SU-DHL-6 (cell line): ENCODE results near the gene NCEH1.

Source experiments
- H2AFZ ChIP-seq: fragments of 200-600 bp; sonication (generic); 2 replicates; pipeline ENCODE4 v1.6.1; 2014; ENCODE audit warnings: low read depth, mild to moderate bottlenecking, moderate library complexity, mixed read lengths, antibody characterized with exemption, low read length; ENCODE audit not compliant: severe bottlenecking
- H3F3A ChIP-seq: fragments of 200-600 bp; shearing (Covaris generic); 2 replicates; pipeline ENCODE4 v1.6.0; 2016; ENCODE audit warnings: antibody characterized with exemption, mild to moderate bottlenecking; ENCODE audit not compliant: insufficient read depth
- H3K27ac ChIP-seq: fragments of 200-600 bp; sonication (generic); 2 replicates; pipeline ENCODE4 v1.5.1; 2016; ENCODE audit warnings: low read depth, mild to moderate bottlenecking, low read length, moderate library complexity, mixed read lengths
- H3K27me3 ChIP-seq: fragments of 200-600 bp; sonication (generic), shearing (Covaris generic); 2 replicates; pipeline ENCODE4 v1.6.0; 2014; ENCODE audit warnings: mild to moderate bottlenecking, low read length
- H3K36me3 ChIP-seq: fragments of 200-600 bp; sonication (generic); 2 replicates; pipeline ENCODE4 v1.6.1; 2014; ENCODE audit warnings: mild to moderate bottlenecking, low read length, mixed read lengths
- H3K4me2 ChIP-seq: fragments of 300-600, 200-600 bp; shearing (Covaris generic), sonication (generic); 2 replicates; pipeline ENCODE4 v1.6.0; 2014; ENCODE audit warnings: low read length, low read depth, mild to moderate bottlenecking; ENCODE audit not compliant: poor library complexity, severe bottlenecking
- H3K4me3 ChIP-seq: fragments of 200-600 bp; sonication (generic); 2 replicates; pipeline ENCODE4 v1.5.1; 2014; ENCODE audit warnings: antibody characterized with exemption, low read length, mild to moderate bottlenecking, mixed read lengths; ENCODE audit not compliant: insufficient read depth, poor library complexity, severe bottlenecking
- H3K79me2 ChIP-seq: fragments of 200-600 bp; sonication (generic); 2 replicates; pipeline ENCODE4 v1.6.1; 2014; ENCODE audit warnings: mild to moderate bottlenecking, low read length, moderate library complexity; ENCODE audit not compliant: insufficient read depth
- H3K9ac ChIP-seq: fragments of 200-600 bp; sonication (generic); 2 replicates; pipeline ENCODE4 v1.7.0; 2014; ENCODE audit warnings: mild to moderate bottlenecking, low read length
- H3K9me2 ChIP-seq: fragments of 200-600 bp; sonication (generic); replicated peaks from 2 replicates; pipeline ENCODE4 v1.6.1; 2014; ENCODE audit warnings: low read length; ENCODE audit not compliant: insufficient read depth
- H3K9me3 ChIP-seq: fragments of 200-600 bp; sonication (generic); 2 replicates; pipeline ENCODE4 v1.6.1; 2014; ENCODE audit warnings: low read length, mixed read lengths; ENCODE audit not compliant: insufficient read depth
- H4K20me1 ChIP-seq: fragments of 200-600 bp; sonication (generic); 2 replicates; pipeline ENCODE4 v1.6.1; 2014; ENCODE audit warnings: low read depth, mild to moderate bottlenecking, antibody characterized with exemption, low read length, moderate library complexity, mixed read lengths
- EZH2phosphoT487 ChIP-seq: fragments of 200-600 bp; sonication (generic), shearing (Covaris generic); conservative IDR thresholded peaks from 2 replicates; pipeline ENCODE4 v1.6.1; 2018; ENCODE audit warnings: mild to moderate bottlenecking, antibody characterized with exemption, low read length, moderate library complexity, mixed read lengths
- TF ChIP-seq, protein P1 (sequence below): fragments of 200-600 bp; sonication (generic); IDR thresholded peaks from one replicate; pipeline ENCODE4 v1.5.1; 2017; ENCODE audit warnings: antibody characterized with exemption, mild to moderate bottlenecking, low read length, moderate library complexity; ENCODE audit not compliant: insufficient read depth, poor library complexity, severe bottlenecking

Gene NCEH1

DNA sequence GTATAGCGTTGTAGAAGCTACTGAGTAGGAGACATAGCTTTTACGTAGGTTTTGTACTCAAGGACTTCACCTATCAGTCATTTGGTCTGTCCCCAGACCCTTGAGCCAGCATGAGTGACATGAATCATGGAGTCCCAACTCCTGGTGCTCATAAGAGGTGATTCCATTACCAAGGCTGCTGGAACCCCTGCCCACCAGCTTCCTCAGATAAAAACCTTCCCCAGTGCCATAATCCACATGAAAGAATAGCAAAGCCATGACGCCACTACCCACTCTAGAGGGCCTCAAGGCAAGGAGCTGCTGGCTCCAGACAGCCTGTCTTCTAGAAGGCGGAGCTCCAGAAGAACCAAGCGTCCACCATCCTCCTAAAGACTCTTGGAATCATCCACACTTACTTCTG, 69.6 kb downstream of the NCEH1 start:
- Histone ChIP-seq H4K20me1 (no peaks in the 10 kb centered on the region), H3K36me3 (no peaks in the 10 kb centered on the region), H3K79me2 (no peaks in the 10 kb centered on the region), H3K9ac (no peak overlapping the region), H3K4me2 (no peak overlapping the region), H3K4me3 (no peak overlapping the region), H3K9me2 (no peaks in the 10 kb centered on the region), H3K27me3 (no peaks in the 10 kb centered on the region), H2AFZ (no peak overlapping the region), H3F3A (no peaks in the 10 kb centered on the region), H3K9me3 (no peaks in the 10 kb centered on the region), H3K27ac (no peak overlapping the region)
- TF ChIP-seq, protein P1, sequence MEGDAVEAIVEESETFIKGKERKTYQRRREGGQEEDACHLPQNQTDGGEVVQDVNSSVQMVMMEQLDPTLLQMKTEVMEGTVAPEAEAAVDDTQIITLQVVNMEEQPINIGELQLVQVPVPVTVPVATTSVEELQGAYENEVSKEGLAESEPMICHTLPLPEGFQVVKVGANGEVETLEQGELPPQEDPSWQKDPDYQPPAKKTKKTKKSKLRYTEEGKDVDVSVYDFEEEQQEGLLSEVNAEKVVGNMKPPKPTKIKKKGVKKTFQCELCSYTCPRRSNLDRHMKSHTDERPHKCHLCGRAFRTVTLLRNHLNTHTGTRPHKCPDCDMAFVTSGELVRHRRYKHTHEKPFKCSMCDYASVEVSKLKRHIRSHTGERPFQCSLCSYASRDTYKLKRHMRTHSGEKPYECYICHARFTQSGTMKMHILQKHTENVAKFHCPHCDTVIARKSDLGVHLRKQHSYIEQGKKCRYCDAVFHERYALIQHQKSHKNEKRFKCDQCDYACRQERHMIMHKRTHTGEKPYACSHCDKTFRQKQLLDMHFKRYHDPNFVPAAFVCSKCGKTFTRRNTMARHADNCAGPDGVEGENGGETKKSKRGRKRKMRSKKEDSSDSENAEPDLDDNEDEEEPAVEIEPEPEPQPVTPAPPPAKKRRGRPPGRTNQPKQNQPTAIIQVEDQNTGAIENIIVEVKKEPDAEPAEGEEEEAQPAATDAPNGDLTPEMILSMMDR = no peak
- no peak for TF ChIP-seq EZH2phosphoT487

DNA sequence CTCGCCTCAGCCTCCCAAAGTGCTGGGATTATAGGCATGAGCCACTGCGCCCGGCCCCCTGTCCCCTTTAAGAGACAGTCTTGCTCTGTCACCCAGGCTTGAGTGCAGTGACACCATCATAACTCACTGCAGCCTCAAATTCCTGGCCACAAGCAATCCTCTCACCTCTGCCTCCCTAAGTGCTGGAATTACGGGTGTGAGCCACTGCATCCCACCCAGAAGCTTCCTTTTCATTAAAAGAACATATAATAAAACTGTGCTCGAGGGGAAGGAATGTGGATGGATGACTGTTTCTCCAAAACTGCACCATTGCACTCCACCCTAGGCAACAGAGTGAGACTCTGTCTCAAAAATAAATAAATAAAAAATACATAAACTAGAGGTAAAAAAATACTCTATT, 70.1 kb downstream of the NCEH1 start:
- Histone ChIP-seq H3K4me2 (no peak overlapping the region), H3K27ac (no peak overlapping the region), H4K20me1 (no peaks in the 10 kb centered on the region), H3K9me3 (no peaks in the 10 kb centered on the region), H3K79me2 (no peaks in the 10 kb centered on the region), H3F3A (no peaks in the 10 kb centered on the region), H3K9me2 (no peaks in the 10 kb centered on the region), H3K36me3 (no peaks in the 10 kb centered on the region), H3K27me3 (no peaks in the 10 kb centered on the region), H3K4me3 (no peak overlapping the region), H2AFZ (no peak overlapping the region), H3K9ac (no peak overlapping the region)
- no peak for TF ChIP-seq EZH2phosphoT487
- TF ChIP-seq, protein P1 = no peak

DNA sequence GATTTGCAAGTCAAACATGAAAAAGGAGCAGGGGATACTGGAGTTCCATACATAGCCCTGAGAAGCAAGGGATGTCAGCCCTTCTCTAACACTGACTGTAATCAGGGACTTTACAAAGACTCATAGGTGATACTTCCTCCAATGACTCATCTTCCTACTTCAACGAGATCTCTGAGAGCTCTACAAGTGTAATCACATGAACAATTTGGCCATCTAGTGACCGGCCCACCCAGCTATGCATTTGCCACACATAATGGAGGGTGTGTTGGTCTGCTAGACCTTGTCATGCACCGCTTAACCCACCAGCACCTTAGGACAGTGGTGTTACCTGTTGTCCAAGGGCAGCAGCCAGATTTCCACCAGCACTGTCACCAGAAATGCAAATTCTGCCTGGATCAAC, 75.3 kb downstream of the NCEH1 start:
- H3K9me3 ChIP-seq = no peaks in the 10 kb centered on the region
- H3K27ac ChIP-seq = no peak overlapping the region
- H3K9ac ChIP-seq = no peak overlapping the region
- H3K9me2 ChIP-seq = no peaks in the 10 kb centered on the region
- no peak overlapping the region for H2AFZ ChIP-seq
- no peaks in the 10 kb centered on the region for H3K79me2 ChIP-seq
- no peaks in the 10 kb centered on the region for H4K20me1 ChIP-seq
- H3K4me3 ChIP-seq = no peak overlapping the region
- no peak for TF ChIP-seq EZH2phosphoT487
- TF ChIP-seq, protein P1 = no peak
- H3K36me3 ChIP-seq = no peaks in the 10 kb centered on the region
- H3K27me3 ChIP-seq = no peaks in the 10 kb centered on the region
- H3F3A ChIP-seq = no peaks in the 10 kb centered on the region
- H3K4me2 ChIP-seq = no peak overlapping the region

DNA sequence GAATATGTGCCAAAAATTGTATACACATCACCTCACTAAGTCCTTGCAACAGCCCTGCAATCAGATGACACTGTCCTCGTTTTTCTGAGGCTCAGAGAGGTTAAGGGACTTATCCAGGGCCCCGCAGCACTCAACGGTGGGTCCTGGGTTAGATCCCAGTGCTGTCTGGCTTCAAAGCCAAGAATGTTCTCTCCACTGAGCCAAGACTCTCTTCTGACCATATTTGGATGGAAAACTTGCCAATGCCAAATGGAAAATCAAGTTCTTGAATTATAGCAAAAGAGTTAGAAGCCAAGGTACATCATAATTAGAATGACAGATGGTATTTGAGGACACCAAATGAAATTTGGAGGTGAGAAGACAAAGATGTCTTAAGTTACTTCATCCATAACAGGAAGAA, 75.9 kb downstream of the NCEH1 start:
- Histone ChIP-seq H3K9me3 (no peaks in the 10 kb centered on the region), H2AFZ (no peak overlapping the region), H3K79me2 (no peaks in the 10 kb centered on the region), H3K4me3 (no peak overlapping the region), H3K27me3 (no peaks in the 10 kb centered on the region), H3K9ac (no peak overlapping the region), H3F3A (no peaks in the 10 kb centered on the region), H3K9me2 (no peaks in the 10 kb centered on the region), H3K4me2 (no peak overlapping the region), H3K36me3 (no peaks in the 10 kb centered on the region), H4K20me1 (no peaks in the 10 kb centered on the region), H3K27ac (no peak overlapping the region)
- no peak for TF ChIP-seq EZH2phosphoT487
